Gastrocnemius medialis (tissue), 4 donors: Measurements from ENCODE around the gene ZNF511.

ENCODE experiments used
- POLR2A ChIP-seq, 2 donors: fragments of 450-650 bp; IDR thresholded peaks; one replicate each; pipeline ENCODE4 v1.6.1; 2017; ENCODE audit warnings: antibody characterized with exemption in 2 of 2, mild to moderate bottlenecking in 2 of 2, moderate library complexity in 2 of 2
- TF ChIP-seq, protein P1 (sequence below), 5 experiments: fragments of 450-650 bp in 3 of 5; fragments of 200-600 bp in 2 of 5; sonication (generic) in 2 of 5; IDR thresholded peaks in 4 of 5; conservative IDR thresholded peaks in 1 of 5; 1 replicate in 4 of 5; 2 replicates in 1 of 5; pipeline ENCODE4 v1.5.1; 2016 to 2019; ENCODE audit warnings: antibody characterized with exemption in 5 of 5, mild to moderate bottlenecking in 3 of 5, moderate library complexity in 3 of 5

GRCh38 chr10:133287832-133288500, 20.7 kb upstream of the ZNF511 start:
- TF ChIP-seq, protein P1, sequence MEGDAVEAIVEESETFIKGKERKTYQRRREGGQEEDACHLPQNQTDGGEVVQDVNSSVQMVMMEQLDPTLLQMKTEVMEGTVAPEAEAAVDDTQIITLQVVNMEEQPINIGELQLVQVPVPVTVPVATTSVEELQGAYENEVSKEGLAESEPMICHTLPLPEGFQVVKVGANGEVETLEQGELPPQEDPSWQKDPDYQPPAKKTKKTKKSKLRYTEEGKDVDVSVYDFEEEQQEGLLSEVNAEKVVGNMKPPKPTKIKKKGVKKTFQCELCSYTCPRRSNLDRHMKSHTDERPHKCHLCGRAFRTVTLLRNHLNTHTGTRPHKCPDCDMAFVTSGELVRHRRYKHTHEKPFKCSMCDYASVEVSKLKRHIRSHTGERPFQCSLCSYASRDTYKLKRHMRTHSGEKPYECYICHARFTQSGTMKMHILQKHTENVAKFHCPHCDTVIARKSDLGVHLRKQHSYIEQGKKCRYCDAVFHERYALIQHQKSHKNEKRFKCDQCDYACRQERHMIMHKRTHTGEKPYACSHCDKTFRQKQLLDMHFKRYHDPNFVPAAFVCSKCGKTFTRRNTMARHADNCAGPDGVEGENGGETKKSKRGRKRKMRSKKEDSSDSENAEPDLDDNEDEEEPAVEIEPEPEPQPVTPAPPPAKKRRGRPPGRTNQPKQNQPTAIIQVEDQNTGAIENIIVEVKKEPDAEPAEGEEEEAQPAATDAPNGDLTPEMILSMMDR (IDR thresholded peaks at IDR 0.05 in 4 of 5, conservative IDR thresholded peaks at IDR 0.05 in 1 of 5), result no peak
- TF ChIP-seq POLR2A (IDR thresholded peaks at IDR 0.05), result no peak
